ENCODE data around the gene SUSD1. TPM values are rescaled to one million over a fixed set of nuclear protein-coding genes. Genes with fewer than 3 reads are reported as not detected.

SUSD1 gene
- 1 to 10 TPM; 1.2 to 1.8 TPM for polyA plus RNA-seq

GRCh38 chr9:112174965-112175795, at the start of gene SUSD1:
Gene SUSD1 (minus strand): TSS chr9:112175297. CDS start chr9:112175235, 62 bp downstream.
- Histone ChIP-seq H3K36me3 (ENCODE audit: control insufficient read depth in 2 of 2, insufficient read depth in 2 of 2, low read length in 1 of 2) (no peaks in the 10 kb centered on the region), H3K9me3 (ENCODE audit: control insufficient read depth in 2 of 2, insufficient read depth in 1 of 2, low read depth in 1 of 2, low read length in 1 of 2) (no peaks in the 10 kb centered on the region), H3K27me3 (ENCODE audit: control insufficient read depth in 1 of 2, insufficient read depth in 2 of 2, low read length in 2 of 2) (no peaks in the 10 kb centered on the region), H3K4me3 (ENCODE audit: low read depth in 1 of 2, low read length in 2 of 2) (peak within 1 kb of the TSS; percentile 61 to 65), H3K27ac (ENCODE audit: low read depth in 2 of 2, low read length in 1 of 2) (peak within 1 kb of the TSS; percentile 88 to 91), H3K4me1 (ENCODE audit: control insufficient read depth in 2 of 2, insufficient read depth in 2 of 2, low read length in 1 of 2) (peaks cover 0 to 18% of the 10 kb centered on the region in 2 donors)
- 5 to 6% methylated on average over 60 to 88 of the region's 88 CpGs for WGBS, 2 donors

- Histone ChIP-seq H3K27me3 (ENCODE audit: control insufficient read depth in 1 of 2, insufficient read depth in 2 of 2, low read length in 2 of 2) (no peaks in the 10 kb centered on the region), H3K9me3 (ENCODE audit: control insufficient read depth in 2 of 2, insufficient read depth in 1 of 2, low read depth in 1 of 2, low read length in 1 of 2) (no peaks in the 10 kb centered on the region), H3K4me3 (ENCODE audit: low read depth in 1 of 2, low read length in 2 of 2) (no peak overlapping the region), H3K36me3 (ENCODE audit: control insufficient read depth in 2 of 2, insufficient read depth in 2 of 2, low read length in 1 of 2) (peaks cover 4 to 5% of the 10 kb centered on the region in 2 donors), H3K27ac (ENCODE audit: low read depth in 2 of 2, low read length in 1 of 2) (peak overlapping the region; percentile 73 to 75), H3K4me1 (ENCODE audit: control insufficient read depth in 2 of 2, insufficient read depth in 2 of 2, low read length in 1 of 2) (no peaks in the 10 kb centered on the region)
- WGBS, 2 donors = 62 to 75% methylated on average over 4 of the region's 4 CpGs
Observed at GRCh38 chr9:112224401-112225289, 49.5 kb upstream of the SUSD1 start.

- WGBS, 2 donors = 74 to 81% methylated on average over 3 of the region's 3 CpGs
- Histone ChIP-seq H3K27me3 (ENCODE audit: control insufficient read depth in 1 of 2, insufficient read depth in 2 of 2, low read length in 2 of 2) (no peaks in the 10 kb centered on the region), H3K27ac (ENCODE audit: low read depth in 2 of 2, low read length in 1 of 2) (no peak overlapping the region), H3K4me1 (ENCODE audit: control insufficient read depth in 2 of 2, insufficient read depth in 2 of 2, low read length in 1 of 2) (no peaks in the 10 kb centered on the region), H3K36me3 (ENCODE audit: control insufficient read depth in 2 of 2, insufficient read depth in 2 of 2, low read length in 1 of 2) (peaks cover 2 to 3% of the 10 kb centered on the region in 2 donors), H3K4me3 (ENCODE audit: low read depth in 1 of 2, low read length in 2 of 2) (no peak overlapping the region), H3K9me3 (ENCODE audit: control insufficient read depth in 2 of 2, insufficient read depth in 1 of 2, low read depth in 1 of 2, low read length in 1 of 2) (no peaks in the 10 kb centered on the region)
Observed at GRCh38 chr9:112218908-112219307, 43.8 kb upstream of the SUSD1 start.

GRCh38 chr9:112212926-112213325, 37.8 kb upstream of the SUSD1 start:
- Histone ChIP-seq H3K4me1 (ENCODE audit: control insufficient read depth in 2 of 2, insufficient read depth in 2 of 2, low read length in 1 of 2) (no peaks in the 10 kb centered on the region), H3K36me3 (ENCODE audit: control insufficient read depth in 2 of 2, insufficient read depth in 2 of 2, low read length in 1 of 2) (peaks cover 2 to 8% of the 10 kb centered on the region in 2 donors), H3K27ac (ENCODE audit: low read depth in 2 of 2, low read length in 1 of 2) (no peak overlapping the region), H3K9me3 (ENCODE audit: control insufficient read depth in 2 of 2, insufficient read depth in 1 of 2, low read depth in 1 of 2, low read length in 1 of 2) (no peaks in the 10 kb centered on the region), H3K27me3 (ENCODE audit: control insufficient read depth in 1 of 2, insufficient read depth in 2 of 2, low read length in 2 of 2) (no peaks in the 10 kb centered on the region), H3K4me3 (ENCODE audit: low read depth in 1 of 2, low read length in 2 of 2) (no peak overlapping the region)
- WGBS, 2 donors = 89 to 93% methylated on average over 2 of the region's 2 CpGs

GRCh38 chr9:112207451-112207850, 32.4 kb upstream of the SUSD1 start:
- no peaks in the 10 kb centered on the region for H3K9me3 ChIP-seq (ENCODE audit: control insufficient read depth in 2 of 2, insufficient read depth in 1 of 2, low read depth in 1 of 2, low read length in 1 of 2)
- no peaks in the 10 kb centered on the region for H3K27me3 ChIP-seq (ENCODE audit: control insufficient read depth in 1 of 2, insufficient read depth in 2 of 2, low read length in 2 of 2)
- no peaks in the 10 kb centered on the region for H3K4me1 ChIP-seq (ENCODE audit: control insufficient read depth in 2 of 2, insufficient read depth in 2 of 2, low read length in 1 of 2)
- 97 to 100% methylated on average over 1 of the region's 1 CpG for WGBS, 2 donors
- H3K4me3 ChIP-seq (ENCODE audit: low read depth in 1 of 2, low read length in 2 of 2) = no peak overlapping the region
- no peak overlapping the region for H3K27ac ChIP-seq (ENCODE audit: low read depth in 2 of 2, low read length in 1 of 2)
- peaks cover 0 to 7% of the 10 kb centered on the region in 2 donors for H3K36me3 ChIP-seq (ENCODE audit: control insufficient read depth in 2 of 2, insufficient read depth in 2 of 2, low read length in 1 of 2)

GRCh38 chr9:112203536-112203935, 28.4 kb upstream of the SUSD1 start:
- Histone ChIP-seq H3K27me3 (ENCODE audit: control insufficient read depth in 1 of 2, insufficient read depth in 2 of 2, low read length in 2 of 2) (no peaks in the 10 kb centered on the region), H3K27ac (ENCODE audit: low read depth in 2 of 2, low read length in 1 of 2) (no peak overlapping the region), H3K36me3 (ENCODE audit: control insufficient read depth in 2 of 2, insufficient read depth in 2 of 2, low read length in 1 of 2) (peaks cover 0 to 1% of the 10 kb centered on the region in 2 donors), H3K4me3 (ENCODE audit: low read depth in 1 of 2, low read length in 2 of 2) (no peak overlapping the region), H3K4me1 (ENCODE audit: control insufficient read depth in 2 of 2, insufficient read depth in 2 of 2, low read length in 1 of 2) (peaks cover 0 to 5% of the 10 kb centered on the region in 2 donors), H3K9me3 (ENCODE audit: control insufficient read depth in 2 of 2, insufficient read depth in 1 of 2, low read depth in 1 of 2, low read length in 1 of 2) (no peaks in the 10 kb centered on the region)
- WGBS, 2 donors = 64 to 87% methylated on average over 2 of the region's 2 CpGs

- 80% methylated on average over 5 of the region's 5 CpGs for WGBS, 2 donors
- no peaks in the 10 kb centered on the region for H3K9me3 ChIP-seq (ENCODE audit: control insufficient read depth in 2 of 2, insufficient read depth in 1 of 2, low read depth in 1 of 2, low read length in 1 of 2)
- no peak overlapping the region for H3K4me3 ChIP-seq (ENCODE audit: low read depth in 1 of 2, low read length in 2 of 2)
- peaks cover 0 to 5% of the 10 kb centered on the region in 2 donors for H3K4me1 ChIP-seq (ENCODE audit: control insufficient read depth in 2 of 2, insufficient read depth in 2 of 2, low read length in 1 of 2)
- no peaks in the 10 kb centered on the region for H3K27me3 ChIP-seq (ENCODE audit: control insufficient read depth in 1 of 2, insufficient read depth in 2 of 2, low read length in 2 of 2)
- peaks cover 0 to under 1% of the 10 kb centered on the region in 2 donors for H3K36me3 ChIP-seq (ENCODE audit: control insufficient read depth in 2 of 2, insufficient read depth in 2 of 2, low read length in 1 of 2)
- peak overlapping the region in 1 of 2 donors; percentile 70 for H3K27ac ChIP-seq (ENCODE audit: low read depth in 2 of 2, low read length in 1 of 2)
Observed at GRCh38 chr9:112200711-112201110, 25.6 kb upstream of the SUSD1 start.

GRCh38 chr9:112198646-112199045, 23.5 kb upstream of the SUSD1 start:
- H3K4me3 ChIP-seq (ENCODE audit: low read depth in 1 of 2, low read length in 2 of 2) = no peak overlapping the region
- no peak overlapping the region for H3K27ac ChIP-seq (ENCODE audit: low read depth in 2 of 2, low read length in 1 of 2)
- no peaks in the 10 kb centered on the region for H3K36me3 ChIP-seq (ENCODE audit: control insufficient read depth in 2 of 2, insufficient read depth in 2 of 2, low read length in 1 of 2)
- H3K9me3 ChIP-seq (ENCODE audit: control insufficient read depth in 2 of 2, insufficient read depth in 1 of 2, low read depth in 1 of 2, low read length in 1 of 2) = no peaks in the 10 kb centered on the region
- 68 to 74% methylated on average over 4 of the region's 4 CpGs for WGBS, 2 donors
- H3K27me3 ChIP-seq (ENCODE audit: control insufficient read depth in 1 of 2, insufficient read depth in 2 of 2, low read length in 2 of 2) = no peaks in the 10 kb centered on the region
- H3K4me1 ChIP-seq (ENCODE audit: control insufficient read depth in 2 of 2, insufficient read depth in 2 of 2, low read length in 1 of 2) = peaks cover 0 to 5% of the 10 kb centered on the region in 2 donors

GRCh38 chr9:112194969-112195431, 19.9 kb upstream of the SUSD1 start:
- Histone ChIP-seq H3K9me3 (ENCODE audit: control insufficient read depth in 2 of 2, insufficient read depth in 1 of 2, low read depth in 1 of 2, low read length in 1 of 2) (no peaks in the 10 kb centered on the region), H3K27ac (ENCODE audit: low read depth in 2 of 2, low read length in 1 of 2) (no peak overlapping the region), H3K36me3 (ENCODE audit: control insufficient read depth in 2 of 2, insufficient read depth in 2 of 2, low read length in 1 of 2) (no peaks in the 10 kb centered on the region), H3K4me3 (ENCODE audit: low read depth in 1 of 2, low read length in 2 of 2) (no peak overlapping the region), H3K4me1 (ENCODE audit: control insufficient read depth in 2 of 2, insufficient read depth in 2 of 2, low read length in 1 of 2) (peaks cover 0 to 2% of the 10 kb centered on the region in 2 donors), H3K27me3 (ENCODE audit: control insufficient read depth in 1 of 2, insufficient read depth in 2 of 2, low read length in 2 of 2) (no peaks in the 10 kb centered on the region)
- WGBS, 2 donors = 88 to 89% methylated on average over 4 of the region's 4 CpGs

All from esophagus (tissue), 2 donors.